Measurements from ENCODE around the gene STUB1. TPM values are rescaled to one million over a fixed set of nuclear protein-coding genes. Genes with fewer than 3 reads are reported as not detected.
A peak's percentile ranks its signal among the peaks of the same experiment; 100 is the strongest.

The STUB1 gene
- total RNA-seq, 1 donor from 2014 or later: 159 TPM

DNA sequence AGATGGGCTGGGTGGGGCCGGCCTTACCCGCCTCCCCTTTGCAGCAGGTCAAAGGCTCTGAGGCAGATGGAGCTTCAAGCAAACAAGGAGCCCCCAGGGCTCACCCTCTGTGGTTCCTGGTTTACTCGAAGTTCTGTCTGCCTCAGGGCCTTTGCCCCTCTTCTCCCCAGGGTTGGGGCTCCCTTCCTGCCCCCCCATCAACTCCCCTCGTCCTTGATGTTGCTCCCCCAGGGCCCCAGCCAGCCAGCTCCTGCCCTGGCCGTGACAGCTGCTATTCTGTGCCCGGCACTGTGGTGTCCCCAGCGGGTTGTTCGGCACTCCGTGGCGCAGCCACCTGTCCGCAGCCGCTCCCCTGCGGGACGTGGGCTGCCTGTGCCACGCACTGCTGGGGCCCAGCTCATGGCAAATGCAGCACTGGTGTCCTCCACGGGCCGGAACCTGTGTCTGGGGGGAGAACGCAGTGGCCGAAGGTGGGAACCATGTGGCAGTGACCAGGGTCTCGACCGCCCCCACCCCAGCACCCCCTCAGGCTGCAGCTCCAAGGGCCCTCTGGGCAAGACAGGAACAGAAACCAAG lies 30.4 kb downstream of the STUB1 start:
- DNase-seq (ENCODE audit: extremely low read depth, low read depth, low spot score): no peak

DNA sequence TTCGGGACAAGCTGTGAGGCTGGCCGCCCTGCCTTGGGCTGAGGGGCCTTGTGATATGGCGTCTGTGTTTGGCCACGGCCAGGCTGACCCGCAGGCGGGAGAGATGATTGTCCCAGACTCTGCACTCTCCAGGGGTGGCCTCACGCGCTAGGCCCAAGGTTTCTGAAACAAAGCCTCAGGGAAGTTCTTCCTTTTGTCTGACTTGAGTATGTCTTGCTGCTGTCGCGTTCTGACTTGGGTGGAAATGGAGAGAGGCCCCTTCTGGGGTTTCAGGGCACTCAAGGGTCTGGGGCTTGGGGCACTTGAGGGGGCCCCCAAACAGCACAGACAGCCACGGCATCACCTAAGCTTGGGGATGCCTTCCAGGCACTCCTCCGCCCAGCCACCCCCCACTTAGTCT lies 30.9 kb downstream of the STUB1 start:
- DNase-seq (ENCODE audit: extremely low read depth, low read depth, low spot score): no peak

DNA sequence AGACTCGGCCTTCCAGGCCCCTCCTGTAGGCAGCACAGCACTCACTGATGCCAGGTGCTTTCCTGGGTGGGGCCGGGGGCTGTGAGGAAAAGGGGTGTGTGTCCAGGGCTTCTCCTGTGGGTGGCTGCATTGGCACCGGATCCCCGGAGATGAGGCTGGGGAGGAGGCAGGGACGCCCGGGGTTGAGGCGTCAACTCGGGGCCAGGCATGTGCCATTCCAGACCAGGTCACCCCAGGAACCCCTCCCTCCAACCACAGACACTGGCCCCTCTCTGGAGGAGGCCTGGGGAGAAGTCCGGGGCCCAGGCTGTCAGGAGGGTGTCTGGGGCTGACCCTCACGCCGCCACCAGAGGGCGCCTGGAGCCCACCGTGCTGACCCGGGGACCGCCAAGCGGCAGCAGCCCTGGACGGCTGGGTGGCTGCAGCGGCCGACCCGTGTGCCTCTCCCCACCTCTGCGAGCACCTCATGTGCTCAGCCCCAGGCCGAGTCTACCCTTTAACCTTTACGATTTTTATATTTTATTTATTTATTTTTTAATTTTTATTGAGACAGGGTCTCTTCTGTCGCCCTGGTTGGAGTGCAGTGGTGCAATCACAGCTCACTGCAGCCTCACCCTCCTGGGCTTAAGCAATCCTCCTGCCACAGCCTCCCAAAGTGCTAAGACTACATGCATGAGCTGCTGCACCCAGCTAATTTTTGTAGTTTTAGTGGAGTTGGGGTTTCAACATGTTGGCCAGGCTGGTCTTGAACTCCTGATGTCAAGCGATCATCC lies 31.5 kb downstream of the STUB1 start:
- no peak for DNase-seq (ENCODE audit: extremely low read depth, low read depth, low spot score)

DNA sequence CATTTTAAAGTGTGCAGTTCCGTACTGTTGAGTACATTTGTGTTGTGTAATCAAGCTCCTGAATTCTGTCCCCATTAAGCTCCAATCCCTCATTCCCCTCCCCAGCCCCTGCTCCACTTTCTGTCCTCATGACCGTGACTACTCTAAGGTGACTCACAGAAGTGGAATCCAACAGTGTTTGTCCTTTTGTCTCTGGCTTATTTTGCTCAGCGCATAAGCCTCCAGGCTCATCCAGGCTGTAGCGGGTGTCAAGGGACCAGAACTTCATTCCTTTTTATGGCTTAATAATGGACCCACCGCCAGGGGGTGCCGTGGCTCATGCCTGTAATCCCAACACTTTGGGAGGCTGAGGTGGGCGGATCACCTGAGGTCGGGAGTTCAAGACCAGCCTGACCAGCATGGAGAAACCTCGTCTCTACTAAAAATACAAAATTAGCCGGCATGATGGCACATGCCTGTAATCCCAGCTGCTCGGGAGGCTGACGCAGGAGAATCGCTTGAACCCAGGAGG lies 32.6 kb downstream of the STUB1 start:
- peak; percentile 48 for DNase-seq (ENCODE audit: extremely low read depth, low read depth, low spot score)

DNA sequence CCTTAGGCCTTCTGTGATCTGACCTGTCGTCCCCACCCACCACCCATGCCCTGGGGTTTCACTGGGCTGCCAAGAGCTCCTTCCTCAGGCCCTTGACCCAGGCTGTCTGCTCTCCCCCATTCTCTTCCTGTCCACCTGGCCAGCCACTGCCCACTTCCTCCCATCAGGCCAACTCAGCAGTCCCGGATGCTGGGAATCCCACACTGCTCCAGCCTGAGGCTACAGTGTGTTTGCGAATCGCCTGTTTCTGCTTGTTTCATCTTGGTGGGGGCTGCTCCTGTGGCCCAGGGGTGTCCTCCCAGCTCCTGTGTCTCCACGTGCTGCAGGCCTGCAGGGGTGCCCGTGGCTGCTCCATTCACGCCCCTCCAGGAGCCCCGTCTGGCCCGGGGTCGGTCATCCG lies 33.9 kb downstream of the STUB1 start:
- no peak for DNase-seq (ENCODE audit: extremely low read depth, low read depth, low spot score)

DNA sequence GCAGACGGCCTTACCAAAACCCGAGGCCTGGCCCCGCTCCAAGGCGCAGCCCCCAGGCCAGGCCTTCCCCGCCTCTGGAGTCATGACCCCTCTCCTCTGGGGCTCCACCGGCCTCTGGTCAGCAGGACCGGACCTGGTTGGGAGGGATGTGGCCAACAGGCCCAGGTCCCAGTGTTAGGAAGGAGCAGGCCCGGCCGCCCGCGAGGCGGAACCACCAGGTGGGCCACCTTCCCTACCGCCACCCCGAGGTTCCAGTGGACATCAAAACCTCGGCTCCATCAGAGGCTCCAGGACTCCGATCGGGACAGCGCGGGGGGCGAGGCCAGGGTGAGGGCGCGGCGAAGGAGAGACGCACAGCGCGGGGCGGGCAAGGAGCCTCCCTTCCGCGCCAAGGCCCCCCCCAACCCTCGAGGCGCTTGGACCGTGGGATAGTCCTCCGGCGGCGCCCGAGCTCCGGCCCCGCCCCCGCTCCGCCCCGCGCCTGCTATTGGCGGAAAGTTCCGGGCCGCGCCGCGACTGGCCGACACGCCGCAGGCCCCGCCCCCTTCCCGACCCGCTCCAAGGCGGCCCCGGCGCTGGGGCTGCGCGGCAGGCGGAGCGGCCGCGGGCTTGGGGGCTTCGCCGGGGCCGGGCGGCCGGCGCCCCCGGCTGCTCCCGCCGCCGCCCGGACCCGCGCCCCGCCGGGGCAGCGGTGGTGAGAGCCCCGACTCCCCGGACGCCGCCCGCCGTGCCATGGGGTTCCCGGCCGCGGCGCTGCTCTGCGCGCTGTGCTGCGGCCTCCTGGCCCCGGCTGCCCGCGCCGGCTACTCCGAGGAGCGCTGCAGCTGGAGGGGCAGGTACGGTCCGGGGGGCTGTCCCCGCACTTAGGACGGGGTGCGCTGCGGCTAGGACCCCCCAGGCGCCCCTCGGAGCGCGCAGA lies 34.6 kb downstream of the STUB1 start, which contains the start of gene METRN:
Gene METRN, plus strand, starts transcription at position 561 of the 919 bp plus-strand sequence. Its CDS starts 172 bp downstream, at position 733.
- DNase-seq (ENCODE audit: extremely low read depth, low read depth, low spot score): no peak

DNA sequence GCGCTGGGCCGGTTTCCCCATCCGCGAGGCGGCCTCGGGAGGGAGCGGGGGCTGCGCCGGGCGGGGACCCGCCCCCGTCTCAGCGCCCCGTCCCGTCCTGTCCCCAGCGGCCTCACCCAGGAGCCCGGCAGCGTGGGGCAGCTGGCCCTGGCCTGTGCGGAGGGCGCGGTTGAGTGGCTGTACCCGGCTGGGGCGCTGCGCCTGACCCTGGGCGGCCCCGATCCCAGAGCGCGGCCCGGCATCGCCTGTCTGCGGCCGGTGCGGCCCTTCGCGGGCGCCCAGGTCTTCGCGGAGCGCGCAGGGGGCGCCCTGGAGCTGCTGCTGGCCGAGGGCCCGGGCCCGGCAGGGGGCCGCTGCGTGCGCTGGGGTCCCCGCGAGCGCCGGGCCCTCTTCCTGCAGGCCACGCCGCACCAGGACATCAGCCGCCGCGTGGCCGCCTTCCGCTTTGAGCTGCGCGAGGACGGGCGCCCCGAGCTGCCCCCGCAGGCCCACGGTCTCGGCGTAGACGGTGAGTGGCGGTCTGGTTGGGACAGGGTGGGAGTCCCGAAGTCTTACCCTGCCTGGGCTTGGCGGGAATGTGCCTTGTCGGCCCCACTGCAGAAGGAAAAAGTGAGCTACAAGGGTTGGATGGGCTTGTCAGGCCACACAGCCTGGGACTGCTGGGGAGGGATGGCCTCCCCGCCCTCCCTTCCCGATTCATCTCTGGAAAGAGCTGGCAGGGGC lies 35.4 kb downstream of the STUB1 start:
- no peak for DNase-seq (ENCODE audit: extremely low read depth, low read depth, low spot score)

DNA sequence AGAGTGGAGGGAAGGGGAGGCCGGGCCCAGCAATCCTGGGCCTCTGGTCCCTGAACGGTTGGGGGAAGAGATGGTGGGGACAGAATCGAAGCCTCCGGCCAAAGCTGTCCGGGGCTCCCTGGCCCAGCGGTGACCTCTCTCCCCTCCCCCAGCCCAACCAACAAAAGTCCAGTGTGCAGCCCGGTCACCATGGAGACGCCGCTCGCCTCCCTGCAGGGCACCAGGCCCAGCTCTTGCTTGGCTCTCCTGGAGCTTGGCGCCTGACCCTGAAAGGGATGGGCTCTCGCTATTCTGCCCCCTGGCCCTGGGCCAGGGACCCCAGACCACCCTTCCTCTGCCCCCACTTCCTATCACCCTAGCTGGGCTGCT lies 36.0 kb downstream of the STUB1 start:
- no peak for DNase-seq (ENCODE audit: extremely low read depth, low read depth, low spot score)

DNA sequence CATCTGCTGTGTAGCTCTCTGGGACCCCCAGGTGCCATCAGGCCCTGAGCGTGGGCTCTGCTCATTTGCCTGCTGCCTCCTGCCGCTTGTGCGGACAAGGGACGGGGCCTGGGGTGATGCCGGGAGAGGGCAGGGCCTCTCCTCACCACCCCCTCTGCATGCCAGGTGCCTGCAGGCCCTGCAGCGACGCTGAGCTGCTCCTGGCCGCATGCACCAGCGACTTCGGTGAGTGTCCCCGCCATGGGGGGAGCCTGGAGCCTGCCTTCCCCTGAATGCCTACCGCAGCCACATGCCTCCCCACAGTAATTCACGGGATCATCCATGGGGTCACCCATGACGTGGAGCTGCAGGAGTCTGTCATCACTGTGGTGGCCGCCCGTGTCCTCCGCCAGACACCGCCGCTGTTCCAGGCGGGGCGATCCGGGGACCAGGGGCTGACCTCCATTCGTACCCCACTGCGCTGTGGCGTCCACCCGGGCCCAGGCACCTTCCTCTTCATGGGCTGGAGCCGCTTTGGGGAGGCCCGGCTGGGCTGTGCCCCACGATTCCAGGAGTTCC lies 36.6 kb downstream of the STUB1 start:
- no peak for DNase-seq (ENCODE audit: extremely low read depth, low read depth, low spot score)

DNA sequence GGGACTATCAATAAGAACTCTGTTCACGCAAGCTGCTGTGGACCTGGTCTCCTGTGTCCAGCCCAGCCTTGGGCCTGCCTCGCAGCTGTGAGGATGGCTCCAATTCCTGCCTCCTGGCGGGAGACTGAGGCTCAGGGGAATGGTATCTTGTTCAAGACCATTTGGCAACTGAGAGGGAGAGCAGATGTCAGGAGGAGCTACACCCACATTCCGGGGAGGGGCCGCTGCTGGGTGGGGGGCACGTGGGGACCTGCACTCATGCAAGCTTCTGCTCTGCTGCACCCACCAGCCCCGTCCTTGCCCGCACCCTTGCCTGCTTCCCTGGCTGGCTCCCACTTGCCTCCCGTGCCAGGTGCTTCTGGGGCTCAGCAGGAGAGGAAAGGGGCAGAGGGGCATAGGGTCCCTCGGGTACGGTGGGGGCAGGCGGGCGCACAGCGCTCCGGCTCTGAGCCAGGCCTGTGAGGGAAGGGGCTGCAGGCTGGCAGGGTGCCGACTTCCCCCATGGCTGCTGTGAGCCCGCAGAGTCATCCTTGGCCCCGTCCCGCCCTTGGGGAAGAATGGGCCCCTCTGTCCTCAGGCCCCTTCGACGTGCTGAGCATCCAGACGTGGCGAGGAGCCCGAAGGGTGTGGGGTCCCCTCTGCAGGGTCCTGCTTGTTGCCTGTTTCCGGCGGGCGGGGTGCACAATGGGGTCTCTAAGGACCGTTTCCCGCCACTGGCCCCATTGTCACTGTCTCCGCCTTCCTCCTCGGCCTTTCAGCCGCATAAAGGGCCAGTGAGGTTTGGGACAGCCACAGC lies 37.4 kb downstream of the STUB1 start:
- no peak for DNase-seq (ENCODE audit: extremely low read depth, low read depth, low spot score)

DNA sequence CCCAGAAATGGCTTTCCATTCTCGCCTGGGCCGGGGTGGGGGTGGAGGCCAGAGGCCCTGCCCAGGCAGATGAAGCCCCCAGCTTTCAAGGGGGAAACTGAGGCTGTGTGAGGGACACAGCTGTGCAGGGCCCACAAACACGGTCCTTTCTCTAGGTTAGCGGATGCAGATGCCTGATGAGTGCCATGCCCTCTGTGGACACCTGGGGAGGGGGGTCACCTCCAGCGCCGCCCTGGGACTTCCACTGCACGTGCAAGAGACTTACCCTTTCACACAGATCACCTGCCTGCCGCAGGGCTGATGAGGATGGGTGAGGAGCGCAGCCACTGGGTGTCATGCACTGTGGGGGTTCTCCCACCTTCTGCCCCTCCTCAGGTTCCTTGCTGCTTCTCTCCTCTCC lies 38.2 kb downstream of the STUB1 start:
- no peak for DNase-seq (ENCODE audit: extremely low read depth, low read depth, low spot score)

DNA sequence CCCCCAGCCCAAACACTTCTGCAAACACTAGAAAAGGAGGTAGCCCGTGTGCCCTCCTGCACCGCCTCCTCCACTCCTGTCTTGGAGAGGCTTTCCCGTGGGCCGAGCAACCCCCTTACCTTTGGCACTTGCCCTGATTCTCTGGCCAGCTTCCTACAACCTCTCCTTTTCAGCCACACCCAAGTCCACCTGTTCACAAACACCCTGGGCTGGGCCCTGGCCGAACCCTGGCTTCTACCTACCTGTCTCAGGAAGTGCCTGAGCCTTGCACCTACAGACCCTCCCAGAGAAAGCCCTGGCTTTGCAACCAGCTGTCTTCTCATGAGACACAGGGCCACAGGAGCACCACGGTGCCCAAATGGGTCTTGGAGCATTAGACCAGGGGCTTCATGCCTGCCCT lies 38.7 kb downstream of the STUB1 start:
- no peak for DNase-seq (ENCODE audit: extremely low read depth, low read depth, low spot score)

DNA sequence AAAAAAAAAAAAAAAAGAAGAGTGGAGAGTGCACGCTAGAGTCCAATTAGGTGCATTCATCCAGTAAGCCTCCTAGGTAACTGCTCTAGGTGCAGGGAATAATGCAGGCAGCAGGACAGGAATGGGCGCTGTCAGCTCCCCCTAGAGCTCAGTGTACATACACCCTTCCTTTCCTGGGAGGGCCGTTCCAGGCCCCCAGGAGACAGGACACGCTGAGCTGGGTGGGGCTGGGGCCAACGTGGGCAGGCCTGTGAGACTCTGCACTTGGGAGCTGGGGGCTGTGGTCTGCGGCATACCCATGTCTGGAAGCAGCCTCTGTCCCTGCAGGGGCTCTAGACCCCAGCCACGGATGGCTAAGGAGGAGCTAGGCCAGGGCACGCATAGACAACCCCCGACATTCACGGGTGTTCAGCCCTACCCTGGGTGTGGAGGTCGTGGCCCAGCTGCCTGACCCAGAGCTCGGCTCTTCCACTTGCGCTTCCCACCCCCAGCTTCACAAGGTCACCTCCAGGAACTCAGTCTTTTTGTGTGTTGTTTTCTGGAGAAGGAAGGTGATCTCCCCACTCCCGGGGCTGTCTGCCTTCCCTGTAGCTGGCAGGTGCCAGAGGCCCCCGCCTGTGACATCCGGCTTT lies 39.7 kb downstream of the STUB1 start:
- no peak for DNase-seq (ENCODE audit: extremely low read depth, low read depth, low spot score)

DNA sequence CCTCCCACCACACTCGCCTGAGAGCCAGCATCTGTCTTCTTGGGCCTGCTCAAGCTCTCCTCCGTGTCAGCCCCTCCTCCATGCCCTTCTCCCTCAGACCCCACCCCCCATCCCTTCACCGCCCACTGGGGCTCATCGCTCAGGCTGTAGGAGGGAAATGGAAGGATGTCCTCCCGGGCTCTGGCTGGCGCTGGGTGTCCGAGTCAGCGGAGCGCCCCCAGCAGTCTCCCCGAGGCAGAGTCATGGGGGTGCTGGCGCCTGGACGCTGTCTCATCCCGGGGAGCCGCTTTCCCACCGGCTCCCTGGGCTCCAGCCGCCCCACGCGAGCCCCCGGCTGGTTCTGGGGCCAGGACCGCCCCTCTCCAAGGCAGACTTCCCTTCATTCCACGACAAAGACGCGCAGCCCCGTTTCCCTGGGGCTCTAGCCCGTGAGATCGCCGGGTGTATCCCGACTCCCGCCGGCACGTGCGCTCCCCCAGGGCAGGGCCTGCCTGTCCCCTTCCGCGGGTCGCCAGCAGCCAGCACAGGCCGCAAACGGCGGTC lies 40.3 kb downstream of the STUB1 start:
- no peak for DNase-seq (ENCODE audit: extremely low read depth, low read depth, low spot score)

DNA sequence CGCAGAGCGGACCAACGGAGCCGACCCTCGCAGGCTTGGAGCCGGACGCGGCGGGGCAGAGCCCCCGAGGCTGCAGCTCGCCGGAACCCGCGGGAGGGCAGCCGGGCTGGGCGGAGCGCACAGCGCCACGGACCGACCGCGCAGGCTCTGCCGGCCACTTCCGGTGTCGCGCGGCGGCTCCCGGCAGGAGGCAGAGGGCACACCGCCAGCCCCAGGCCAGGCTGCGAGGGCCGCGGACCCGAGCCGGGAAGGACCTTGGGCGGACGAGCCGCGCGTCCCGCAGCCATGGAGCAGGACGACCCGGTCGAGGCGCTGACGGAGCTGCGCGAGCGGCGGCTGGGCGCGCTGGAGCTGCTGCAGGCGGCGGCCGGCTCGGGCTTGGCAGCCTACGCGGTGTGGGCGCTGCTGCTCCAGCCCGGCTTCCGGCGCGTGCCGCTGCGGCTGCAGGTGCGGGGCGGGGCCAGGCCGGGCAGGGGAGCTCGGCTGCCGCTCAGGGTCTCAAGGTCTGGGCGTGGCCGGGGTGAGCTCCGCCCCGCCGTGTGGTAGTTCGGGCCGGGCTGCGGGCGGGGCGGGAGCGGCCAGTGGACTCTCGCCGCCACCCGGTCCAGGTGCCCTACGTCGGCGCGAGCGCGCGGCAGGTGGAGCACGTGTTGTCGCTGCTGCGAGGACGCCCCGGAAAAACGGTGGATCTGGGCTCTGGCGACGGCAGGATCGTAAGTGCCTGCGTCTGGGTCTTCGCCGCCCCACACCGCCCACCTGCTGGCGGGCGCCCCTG lies 41.0 kb downstream of the STUB1 start, which contains the start of gene ANTKMT:
Gene ANTKMT, plus strand, starts transcription at position 157 of the 775 bp plus-strand sequence. Its CDS starts 129 bp downstream, at position 286.
- no peak for DNase-seq (ENCODE audit: extremely low read depth, low read depth, low spot score)

DNA sequence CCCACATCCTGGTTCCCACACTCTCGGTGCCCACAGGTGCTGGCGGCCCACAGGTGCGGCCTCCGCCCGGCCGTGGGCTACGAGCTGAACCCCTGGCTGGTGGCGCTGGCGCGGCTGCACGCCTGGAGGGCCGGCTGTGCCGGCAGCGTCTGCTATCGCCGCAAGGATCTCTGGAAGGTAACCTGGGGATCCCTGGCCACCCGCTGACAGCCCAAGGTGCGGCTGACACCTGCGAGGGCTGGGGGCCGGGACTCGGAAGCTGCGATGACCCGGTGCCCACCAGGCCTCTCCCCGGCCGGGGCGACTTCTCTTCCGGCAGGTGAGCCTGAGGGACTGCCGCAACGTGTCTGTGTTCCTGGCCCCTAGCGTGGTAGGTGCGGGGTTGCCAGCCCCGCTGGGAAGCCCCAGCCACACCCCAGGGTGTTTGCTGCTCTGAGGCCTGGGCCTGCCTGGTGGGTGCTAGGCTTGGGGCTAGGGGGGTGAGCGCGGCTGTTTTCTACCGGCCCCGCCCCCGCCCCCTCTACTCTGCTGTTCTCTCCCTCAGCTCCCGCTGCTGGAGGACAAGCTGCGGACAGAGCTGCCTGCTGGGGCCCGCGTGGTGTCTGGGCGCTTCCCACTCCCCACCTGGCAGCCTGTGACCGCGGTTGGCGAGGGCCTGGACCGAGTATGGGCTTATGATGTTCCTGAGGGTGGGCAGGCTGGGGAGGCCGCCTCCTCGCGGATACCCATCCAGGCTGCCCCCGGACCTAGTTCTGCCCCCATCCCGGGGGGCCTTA lies 41.7 kb downstream of the STUB1 start:
- no peak for DNase-seq (ENCODE audit: extremely low read depth, low read depth, low spot score)
